HepG2 (cell line): ENCODE results near the gene FLYWCH1. TPM values are rescaled to one million over a fixed set of nuclear protein-coding genes. Genes with fewer than 3 reads are reported as not detected.

Experiments
- ARID5B ChIP-seq: IDR thresholded peaks from 2 replicates; pipeline ENCODE4 v1.4.0; 2020; ENCODE audit warnings: mild to moderate bottlenecking, missing genetic modification reagents
- FOXC1 ChIP-seq: sonication (generic); formaldehyde crosslinking; IDR thresholded peaks from 2 replicates; pipeline ENCODE4 v1.8.0; 2022; ENCODE audit warnings: mild to moderate bottlenecking, missing genetic modification reagents, borderline replicate concordance
- ISX ChIP-seq: sonication (generic); formaldehyde crosslinking; conservative IDR thresholded peaks from 2 replicates; pipeline ENCODE4 v1.5.0; 2020; ENCODE audit warnings: missing genetic modification reagents
- ZNF619 ChIP-seq: sonication (generic); formaldehyde crosslinking; IDR thresholded peaks from 2 replicates; pipeline ENCODE4 v1.4.0; 2020; ENCODE audit warnings: mild to moderate bottlenecking, missing genetic modification reagents
- ZNF75D ChIP-seq: sonication (generic); formaldehyde crosslinking; IDR thresholded peaks from 2 replicates; pipeline ENCODE4 v1.8.1; 2023; ENCODE audit warnings: missing genetic modification reagents, mild to moderate bottlenecking, borderline replicate concordance
- ZNF782 ChIP-seq: sonication (generic); formaldehyde crosslinking; IDR thresholded peaks from 2 replicates; pipeline ENCODE4 v1.4.0; 2020; ENCODE audit warnings: missing genetic modification reagents, mild to moderate bottlenecking, borderline replicate concordance
- polyA plus RNA-seq, 8 experiments: library from polyadenylated mRNA; depleted of rRNA in 3 of 8; stranded (reverse) in 7 of 8; unstranded in 1 of 8; fragments of >200 nt; fragmentation: Illumina TruSeq in 4 of 8; extraction: Trizol in 4 of 8; gene quantifications; 2 replicates each; pipeline versions ENCODE4 v1.2.1 to v1.2.3, GENCODE V29; 2011 to 2016; ENCODE audit warnings: low read depth in 4 of 8, missing spikeins in 1 of 8, mixed read lengths in 1 of 8; ENCODE audit not compliant: insufficient read depth in 1 of 8
- total RNA-seq, 5 experiments: library from RNA; depleted of rRNA; stranded (reverse); fragments of >200 nt; fragmentation: Illumina TruSeq; extraction: Trizol; gene quantifications; 2 replicates each; pipeline ENCODE4 v1.2.3, GENCODE V29; 2016; ENCODE audit warnings: low read depth in 1 of 5
- TF ChIP-seq, protein P1 (sequence below): sonication (generic); formaldehyde crosslinking; IDR thresholded peaks from 2 replicates; pipeline ENCODE4 v1.4.0; 2020; ENCODE audit warnings: missing genetic modification reagents

The FLYWCH1 gene
- total and polyA plus RNA-seq, 2 of the 13 experiments (the other 11 are each of a cell fraction or from before 2014, with no cell fraction given) = 7.3 to 12.4 TPM

DNA sequence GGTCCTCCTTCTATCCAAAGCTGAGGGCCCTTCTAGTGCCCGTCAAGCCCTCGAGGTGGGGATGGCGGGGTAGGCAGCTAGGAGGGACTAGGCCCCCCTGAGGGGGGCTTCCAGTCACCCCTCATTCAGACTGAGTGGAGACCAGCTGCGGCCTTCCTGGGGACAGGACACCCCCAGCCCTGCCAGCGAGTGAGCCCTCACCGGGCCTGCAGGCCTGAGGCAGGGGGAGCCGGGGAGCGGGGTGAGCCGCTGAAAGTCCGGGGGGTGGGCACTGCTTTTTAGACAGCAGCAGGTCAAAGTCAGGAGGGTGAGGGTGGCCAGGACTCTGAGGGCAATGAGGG, 43.7 kb downstream of the FLYWCH1 start (continued):
- TF ChIP-seq ARID5B (CRISPR knock-in tag) (no peak), ZNF782 (CRISPR knock-in tag) (no peak), ZNF75D (no peak), FOXC1 (CRISPR knock-in tag) (no peak), ISX (CRISPR knock-in tag) (no peak), ZNF619 (CRISPR knock-in tag) (no peak)
- TF ChIP-seq, protein P1, sequence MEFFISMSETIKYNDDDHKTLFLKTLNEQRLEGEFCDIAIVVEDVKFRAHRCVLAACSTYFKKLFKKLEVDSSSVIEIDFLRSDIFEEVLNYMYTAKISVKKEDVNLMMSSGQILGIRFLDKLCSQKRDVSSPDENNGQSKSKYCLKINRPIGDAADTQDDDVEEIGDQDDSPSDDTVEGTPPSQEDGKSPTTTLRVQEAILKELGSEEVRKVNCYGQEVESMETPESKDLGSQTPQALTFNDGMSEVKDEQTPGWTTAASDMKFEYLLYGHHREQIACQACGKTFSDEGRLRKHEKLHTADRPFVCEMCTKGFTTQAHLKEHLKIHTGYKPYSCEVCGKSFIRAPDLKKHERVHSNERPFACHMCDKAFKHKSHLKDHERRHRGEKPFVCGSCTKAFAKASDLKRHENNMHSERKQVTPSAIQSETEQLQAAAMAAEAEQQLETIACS (CRISPR knock-in tag) = no peak
